HL-60 (cell line): ENCODE results near the gene OR5AN1.

Experiments
- GABPA ChIP-seq: IDR thresholded peaks from 2 replicates; pipeline ENCODE4 v1.6.1; 2012; ENCODE audit warnings: low read depth
- POLR2AphosphoS5 ChIP-seq: IDR thresholded peaks from 2 replicates; pipeline ENCODE4 v1.6.1; 2012; ENCODE audit warnings: low read depth
- SPI1 ChIP-seq: IDR thresholded peaks from 2 replicates; pipeline ENCODE4 v1.6.1; 2012; ENCODE audit warnings: low read depth, mild to moderate bottlenecking, borderline replicate concordance
- TF ChIP-seq, protein P1 (sequence below): IDR thresholded peaks from one replicate; pipeline ENCODE4 v1.5.1; 2011; ENCODE audit warnings: low read length, control low read depth, inconsistent platforms; ENCODE audit not compliant: insufficient read depth
- TF ChIP-seq, protein P2 (sequence below): IDR thresholded peaks from 2 replicates; pipeline ENCODE4 v1.6.1; 2012; ENCODE audit warnings: low read depth; ENCODE audit not compliant: insufficient replicate concordance

DNA sequence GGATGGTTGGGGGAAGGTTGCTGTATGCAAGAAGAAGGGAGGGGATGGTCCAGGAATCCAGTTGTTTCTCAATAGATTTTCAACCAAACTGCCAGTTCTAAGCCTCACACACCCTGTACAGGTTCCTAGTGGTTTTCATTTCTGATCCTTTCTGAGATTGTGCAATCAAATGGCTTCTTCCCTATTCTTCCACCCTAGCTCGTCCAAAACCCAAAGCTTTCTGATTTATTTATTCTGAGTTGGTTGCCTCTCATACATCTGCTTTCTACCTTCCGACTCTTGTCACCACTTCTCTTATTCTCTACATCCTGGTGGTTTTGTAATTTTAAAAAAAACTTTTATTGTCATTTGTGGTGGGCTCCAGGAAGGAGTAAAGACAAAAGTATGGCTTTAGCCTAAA lies 55.0 kb downstream of the OR5AN1 start:
- TF ChIP-seq, protein P1, sequence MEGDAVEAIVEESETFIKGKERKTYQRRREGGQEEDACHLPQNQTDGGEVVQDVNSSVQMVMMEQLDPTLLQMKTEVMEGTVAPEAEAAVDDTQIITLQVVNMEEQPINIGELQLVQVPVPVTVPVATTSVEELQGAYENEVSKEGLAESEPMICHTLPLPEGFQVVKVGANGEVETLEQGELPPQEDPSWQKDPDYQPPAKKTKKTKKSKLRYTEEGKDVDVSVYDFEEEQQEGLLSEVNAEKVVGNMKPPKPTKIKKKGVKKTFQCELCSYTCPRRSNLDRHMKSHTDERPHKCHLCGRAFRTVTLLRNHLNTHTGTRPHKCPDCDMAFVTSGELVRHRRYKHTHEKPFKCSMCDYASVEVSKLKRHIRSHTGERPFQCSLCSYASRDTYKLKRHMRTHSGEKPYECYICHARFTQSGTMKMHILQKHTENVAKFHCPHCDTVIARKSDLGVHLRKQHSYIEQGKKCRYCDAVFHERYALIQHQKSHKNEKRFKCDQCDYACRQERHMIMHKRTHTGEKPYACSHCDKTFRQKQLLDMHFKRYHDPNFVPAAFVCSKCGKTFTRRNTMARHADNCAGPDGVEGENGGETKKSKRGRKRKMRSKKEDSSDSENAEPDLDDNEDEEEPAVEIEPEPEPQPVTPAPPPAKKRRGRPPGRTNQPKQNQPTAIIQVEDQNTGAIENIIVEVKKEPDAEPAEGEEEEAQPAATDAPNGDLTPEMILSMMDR: no peak
- peak; percentile 34; the same call in 1 of the 2 replicates for TF ChIP-seq POLR2AphosphoS5
- TF ChIP-seq, protein P2, sequence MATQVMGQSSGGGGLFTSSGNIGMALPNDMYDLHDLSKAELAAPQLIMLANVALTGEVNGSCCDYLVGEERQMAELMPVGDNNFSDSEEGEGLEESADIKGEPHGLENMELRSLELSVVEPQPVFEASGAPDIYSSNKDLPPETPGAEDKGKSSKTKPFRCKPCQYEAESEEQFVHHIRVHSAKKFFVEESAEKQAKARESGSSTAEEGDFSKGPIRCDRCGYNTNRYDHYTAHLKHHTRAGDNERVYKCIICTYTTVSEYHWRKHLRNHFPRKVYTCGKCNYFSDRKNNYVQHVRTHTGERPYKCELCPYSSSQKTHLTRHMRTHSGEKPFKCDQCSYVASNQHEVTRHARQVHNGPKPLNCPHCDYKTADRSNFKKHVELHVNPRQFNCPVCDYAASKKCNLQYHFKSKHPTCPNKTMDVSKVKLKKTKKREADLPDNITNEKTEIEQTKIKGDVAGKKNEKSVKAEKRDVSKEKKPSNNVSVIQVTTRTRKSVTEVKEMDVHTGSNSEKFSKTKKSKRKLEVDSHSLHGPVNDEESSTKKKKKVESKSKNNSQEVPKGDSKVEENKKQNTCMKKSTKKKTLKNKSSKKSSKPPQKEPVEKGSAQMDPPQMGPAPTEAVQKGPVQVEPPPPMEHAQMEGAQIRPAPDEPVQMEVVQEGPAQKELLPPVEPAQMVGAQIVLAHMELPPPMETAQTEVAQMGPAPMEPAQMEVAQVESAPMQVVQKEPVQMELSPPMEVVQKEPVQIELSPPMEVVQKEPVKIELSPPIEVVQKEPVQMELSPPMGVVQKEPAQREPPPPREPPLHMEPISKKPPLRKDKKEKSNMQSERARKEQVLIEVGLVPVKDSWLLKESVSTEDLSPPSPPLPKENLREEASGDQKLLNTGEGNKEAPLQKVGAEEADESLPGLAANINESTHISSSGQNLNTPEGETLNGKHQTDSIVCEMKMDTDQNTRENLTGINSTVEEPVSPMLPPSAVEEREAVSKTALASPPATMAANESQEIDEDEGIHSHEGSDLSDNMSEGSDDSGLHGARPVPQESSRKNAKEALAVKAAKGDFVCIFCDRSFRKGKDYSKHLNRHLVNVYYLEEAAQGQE: no peak
- no peak for TF ChIP-seq GABPA
- TF ChIP-seq SPI1: peak; percentile 69; the same call in 1 of the 2 replicates
